ENCODE measurements around the gene GRIN2A.

DNA sequence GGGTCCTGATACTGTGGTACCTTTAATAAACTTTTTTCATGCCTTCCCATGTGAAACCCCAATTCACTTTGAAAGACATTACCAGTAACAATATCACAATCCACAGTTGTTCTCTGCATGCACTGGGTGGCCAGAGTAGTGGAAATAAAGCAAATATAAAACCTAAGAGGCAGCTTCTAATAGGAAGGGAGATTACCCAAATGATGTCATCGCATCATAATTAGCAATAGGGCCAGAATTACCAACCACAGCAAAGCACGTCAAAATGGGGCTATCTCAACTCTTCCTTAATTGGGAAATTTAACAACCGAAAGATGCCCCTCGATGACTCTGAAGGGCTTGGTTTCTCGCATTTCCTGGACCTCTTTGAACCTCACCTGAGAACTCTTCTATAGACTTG is 224.8 kb downstream of the GRIN2A start:
- TF ChIP-seq POLR2A (IDR thresholded peaks at IDR 0.05; ENCODE audit: low read length) (no peak), GATA1 (IDR thresholded peaks at IDR 0.05; ENCODE audit: low read depth, low read length) (no peak)

Measured in erythroblast (primary cell).